A549 (cell line): Measurements from ENCODE around the gene NPW. TPM values are rescaled to one million over a fixed set of nuclear protein-coding genes. Genes with fewer than 3 reads are reported as not detected.
A peak's percentile ranks its signal among the peaks of the same experiment; 100 is the strongest.

Experiments
- ATOH8 ChIP-seq: fragments of 250-450 bp; sonication (Bioruptor Pico); IDR thresholded peaks from 2 replicates; pipeline ENCODE4 v1.5.0; 2020; ENCODE audit warnings: low read depth, mild to moderate bottlenecking, moderate library complexity
- CEBPB ChIP-seq, 2 experiments: fragments of >200 bp in 1 of 2; sonication (Bioruptor Twin) in 1 of 2; formaldehyde crosslinking in 1 of 2; IDR thresholded peaks; 2 replicates each; pipeline ENCODE4 v1.6.1; 2012 to 2016
- CHD4 ChIP-seq: fragments of 200-600 bp; sonication (generic); IDR thresholded peaks from 2 replicates; pipeline ENCODE4 v1.6.1; 2016; ENCODE audit warnings: antibody characterized with exemption, mild to moderate bottlenecking, borderline replicate concordance
- E2F6 ChIP-seq: IDR thresholded peaks from 2 replicates; pipeline ENCODE4 v1.6.1; 2012; ENCODE audit warnings: low read depth, borderline replicate concordance
- EHMT2 ChIP-seq: fragments of 200-600 bp; sonication (generic); IDR thresholded peaks from 2 replicates; pipeline ENCODE4 v1.6.1; 2016; ENCODE audit warnings: antibody characterized with exemption, low read depth, mild to moderate bottlenecking, moderate library complexity
- ELK1 ChIP-seq: fragments of 150-350 bp; IDR thresholded peaks from 2 replicates; pipeline ENCODE4 v1.6.1; 2014; ENCODE audit warnings: low read depth, mild to moderate bottlenecking, low read length
- EP300 ChIP-seq, 2 experiments: fragments of >200 bp; sonication (Bioruptor Twin); formaldehyde crosslinking; IDR thresholded peaks; 2 replicates in 1 of 2; 3 replicates in 1 of 2; pipeline ENCODE4 v1.6.1; 2016 to 2017
- ESRRA ChIP-seq: fragments of 150-350 bp; IDR thresholded peaks from 2 replicates; pipeline ENCODE4 v1.6.1; 2014; ENCODE audit warnings: mild to moderate bottlenecking, low read length, borderline replicate concordance
- GATA3 ChIP-seq: IDR thresholded peaks from 2 replicates; pipeline ENCODE4 v1.6.1; 2012; ENCODE audit warnings: borderline replicate concordance
- HOXA7 ChIP-seq: fragments of 250-450 bp; sonication (Bioruptor Pico); IDR thresholded peaks from 2 replicates; pipeline ENCODE4 v1.5.0; 2020; ENCODE audit warnings: mild to moderate bottlenecking, moderate library complexity
- HOXB13 ChIP-seq: fragments of 250-450 bp; sonication (Bioruptor Pico); IDR thresholded peaks from 2 replicates; pipeline ENCODE4 v1.5.0; 2020; ENCODE audit warnings: low read depth, mild to moderate bottlenecking, moderate library complexity
- HOXB5 ChIP-seq: fragments of 250-450 bp; sonication (Bioruptor Pico); IDR thresholded peaks from 2 replicates; pipeline ENCODE4 v1.5.0; 2020; ENCODE audit warnings: mild to moderate bottlenecking, moderate library complexity
- JUN ChIP-seq, 2 experiments: fragments of >200 bp; sonication (Bioruptor Twin); formaldehyde crosslinking; IDR thresholded peaks; 2 replicates in 1 of 2; 3 replicates in 1 of 2; pipeline ENCODE4 v1.6.1; 2016 to 2017
- JUNB ChIP-seq: fragments of >200 bp; sonication (Bioruptor Twin); formaldehyde crosslinking; IDR thresholded peaks from 2 replicates; pipeline ENCODE4 v1.6.1; 2016
- KDM1A ChIP-seq: fragments of 200-600 bp; sonication (generic); IDR thresholded peaks from 2 replicates; pipeline ENCODE4 v1.6.1; 2016; ENCODE audit warnings: low read depth, mild to moderate bottlenecking
- MAFK ChIP-seq: fragments of 450-650 bp; IDR thresholded peaks from 2 replicates; pipeline ENCODE4 v1.6.1; 2014; ENCODE audit not compliant: partially characterized antibody
- MAX ChIP-seq: IDR thresholded peaks from 2 replicates; pipeline ENCODE4 v1.6.1; 2012
- MAZ ChIP-seq: fragments of 150-350 bp; IDR thresholded peaks from 2 replicates; pipeline ENCODE4 v1.6.1; 2014; ENCODE audit warnings: antibody characterized with exemption, low read depth, low read length, borderline replicate concordance
- NFE2L2 ChIP-seq: fragments of 150-350 bp; conservative IDR thresholded peaks from 2 replicates; pipeline ENCODE4 v1.6.1; 2014; ENCODE audit warnings: low read length
- NPAS2 ChIP-seq: fragments of 250-450 bp; sonication (Bioruptor Pico); IDR thresholded peaks from 2 replicates; pipeline ENCODE4 v1.8.0; 2022; ENCODE audit warnings: mild to moderate bottlenecking, moderate library complexity, borderline replicate concordance
- PHF8 ChIP-seq: fragments of 200-600 bp; sonication (generic); IDR thresholded peaks from 2 replicates; pipeline ENCODE4 v1.6.1; 2016; ENCODE audit warnings: low read depth, mild to moderate bottlenecking, antibody characterized with exemption, moderate library complexity, borderline replicate concordance
- POLR2AphosphoS2 ChIP-seq: conservative IDR thresholded peaks from 2 replicates; pipeline ENCODE4 v1.6.1; 2012; ENCODE audit warnings: low read length, improper control_type of control experiment, inconsistent platforms
- RAD21 ChIP-seq, 2 experiments: fragments of >200 bp in 1 of 2; sonication (Bioruptor Twin) in 1 of 2; formaldehyde crosslinking in 1 of 2; IDR thresholded peaks in 1 of 2; conservative IDR thresholded peaks in 1 of 2; 2 replicates in 1 of 2; 3 replicates in 1 of 2; pipeline ENCODE4 v1.6.1; 2012 to 2018; ENCODE audit warnings: inconsistent platforms in 1 of 2
- RARB ChIP-seq: fragments of 250-450 bp; sonication (Bioruptor Pico); IDR thresholded peaks from 2 replicates; pipeline ENCODE4 v1.8.0; 2021; ENCODE audit warnings: mild to moderate bottlenecking, moderate library complexity
- RFX5 ChIP-seq: fragments of 450-650 bp; IDR thresholded peaks from 2 replicates; pipeline ENCODE4 v1.7.1; 2014; ENCODE audit warnings: antibody characterized with exemption, mild to moderate bottlenecking, moderate library complexity
- RNF2 ChIP-seq: fragments of 200-600 bp; sonication (generic); IDR thresholded peaks from 2 replicates; pipeline ENCODE4 v1.6.1; 2016; ENCODE audit warnings: low read depth, mild to moderate bottlenecking, antibody characterized with exemption, moderate library complexity, borderline replicate concordance
- SMC3 ChIP-seq: fragments of >200 bp; sonication (Bioruptor Twin); formaldehyde crosslinking; IDR thresholded peaks from 3 replicates; pipeline ENCODE4 v1.6.1; 2018; ENCODE audit warnings: inconsistent platforms
- SREBF2 ChIP-seq: fragments of 450-650 bp; IDR thresholded peaks from 2 replicates; pipeline ENCODE4 v1.6.1; 2014; ENCODE audit warnings: mild to moderate bottlenecking, moderate library complexity
- TFCP2L1 ChIP-seq: fragments of 250-450 bp; sonication (Bioruptor Pico); IDR thresholded peaks from 2 replicates; pipeline ENCODE4 v1.5.0; 2021; ENCODE audit warnings: mild to moderate bottlenecking
- ZC3H11A ChIP-seq: fragments of 450-650 bp; IDR thresholded peaks from 2 replicates; pipeline ENCODE4 v1.6.1; 2014; ENCODE audit warnings: antibody characterized with exemption, mild to moderate bottlenecking
- ZNF302 ChIP-seq: fragments of 250-450 bp; sonication (Bioruptor Pico); IDR thresholded peaks from 2 replicates; pipeline ENCODE4 v1.9.0; 2021; ENCODE audit warnings: inconsistent platforms, mild to moderate bottlenecking, moderate library complexity
- polyA plus RNA-seq, 4 experiments: library from polyadenylated mRNA; depleted of rRNA in 3 of 4; stranded (reverse); fragments of >200 nt; fragmentation: RNase III in 1 of 4; extraction: RNeasy Plus Mini Kit Qiagen cat#74134 plus additional on column Dnase treatment in 1 of 4; gene quantifications; 2 replicates in 3 of 4; 3 replicates in 1 of 4; pipeline ENCODE4 v1.2.3, GENCODE V29; 2011 to 2017
- TF ChIP-seq, protein P1 (sequence below): fragments of 200-600 bp; sonication (generic); IDR thresholded peaks from 2 replicates; pipeline ENCODE4 v1.6.1; 2016; ENCODE audit warnings: antibody characterized with exemption, mild to moderate bottlenecking, moderate library complexity
- TF ChIP-seq, protein P2 (sequence below): fragments of 250-450 bp; sonication (Bioruptor Pico); IDR thresholded peaks from 2 replicates; pipeline ENCODE4 v1.5.0; 2021; ENCODE audit warnings: mild to moderate bottlenecking, moderate library complexity, borderline replicate concordance
- TF ChIP-seq, protein P3 (sequence below): fragments of >200 bp; sonication (Bioruptor Twin); formaldehyde crosslinking; IDR thresholded peaks from 2 replicates; pipeline ENCODE4 v1.6.1; 2016

Gene NPW
- polyA plus RNA-seq, 2 of the 4 experiments (the other 2 are of a cell fraction) = 0.26 to 1.0 TPM

- TF ChIP-seq, protein P1, sequence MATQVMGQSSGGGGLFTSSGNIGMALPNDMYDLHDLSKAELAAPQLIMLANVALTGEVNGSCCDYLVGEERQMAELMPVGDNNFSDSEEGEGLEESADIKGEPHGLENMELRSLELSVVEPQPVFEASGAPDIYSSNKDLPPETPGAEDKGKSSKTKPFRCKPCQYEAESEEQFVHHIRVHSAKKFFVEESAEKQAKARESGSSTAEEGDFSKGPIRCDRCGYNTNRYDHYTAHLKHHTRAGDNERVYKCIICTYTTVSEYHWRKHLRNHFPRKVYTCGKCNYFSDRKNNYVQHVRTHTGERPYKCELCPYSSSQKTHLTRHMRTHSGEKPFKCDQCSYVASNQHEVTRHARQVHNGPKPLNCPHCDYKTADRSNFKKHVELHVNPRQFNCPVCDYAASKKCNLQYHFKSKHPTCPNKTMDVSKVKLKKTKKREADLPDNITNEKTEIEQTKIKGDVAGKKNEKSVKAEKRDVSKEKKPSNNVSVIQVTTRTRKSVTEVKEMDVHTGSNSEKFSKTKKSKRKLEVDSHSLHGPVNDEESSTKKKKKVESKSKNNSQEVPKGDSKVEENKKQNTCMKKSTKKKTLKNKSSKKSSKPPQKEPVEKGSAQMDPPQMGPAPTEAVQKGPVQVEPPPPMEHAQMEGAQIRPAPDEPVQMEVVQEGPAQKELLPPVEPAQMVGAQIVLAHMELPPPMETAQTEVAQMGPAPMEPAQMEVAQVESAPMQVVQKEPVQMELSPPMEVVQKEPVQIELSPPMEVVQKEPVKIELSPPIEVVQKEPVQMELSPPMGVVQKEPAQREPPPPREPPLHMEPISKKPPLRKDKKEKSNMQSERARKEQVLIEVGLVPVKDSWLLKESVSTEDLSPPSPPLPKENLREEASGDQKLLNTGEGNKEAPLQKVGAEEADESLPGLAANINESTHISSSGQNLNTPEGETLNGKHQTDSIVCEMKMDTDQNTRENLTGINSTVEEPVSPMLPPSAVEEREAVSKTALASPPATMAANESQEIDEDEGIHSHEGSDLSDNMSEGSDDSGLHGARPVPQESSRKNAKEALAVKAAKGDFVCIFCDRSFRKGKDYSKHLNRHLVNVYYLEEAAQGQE = no peak
- TF ChIP-seq, protein P2, sequence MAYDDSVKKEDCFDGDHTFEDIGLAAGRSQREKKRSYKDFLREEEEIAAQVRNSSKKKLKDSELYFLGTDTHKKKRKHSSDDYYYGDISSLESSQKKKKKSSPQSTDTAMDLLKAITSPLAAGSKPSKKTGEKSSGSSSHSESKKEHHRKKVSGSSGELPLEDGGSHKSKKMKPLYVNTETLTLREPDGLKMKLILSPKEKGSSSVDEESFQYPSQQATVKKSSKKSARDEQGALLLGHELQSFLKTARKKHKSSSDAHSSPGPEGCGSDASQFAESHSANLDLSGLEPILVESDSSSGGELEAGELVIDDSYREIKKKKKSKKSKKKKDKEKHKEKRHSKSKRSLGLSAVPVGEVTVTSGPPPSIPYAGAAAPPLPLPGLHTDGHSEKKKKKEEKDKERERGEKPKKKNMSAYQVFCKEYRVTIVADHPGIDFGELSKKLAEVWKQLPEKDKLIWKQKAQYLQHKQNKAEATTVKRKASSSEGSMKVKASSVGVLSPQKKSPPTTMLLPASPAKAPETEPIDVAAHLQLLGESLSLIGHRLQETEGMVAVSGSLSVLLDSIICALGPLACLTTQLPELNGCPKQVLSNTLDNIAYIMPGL (CRISPR knock-in tag) = no peak
- peak; percentile 70; the same call in 1 of the 2 replicates for TF ChIP-seq MAX
- peak; percentile 54; the same call in 1 of the 2 replicates for TF ChIP-seq GATA3
- no peak; a peak in 1 of 5 replicates for TF ChIP-seq RAD21 (conservative IDR thresholded peaks at IDR 0.05 in 1 of 2, IDR thresholded peaks at IDR 0.05 in 1 of 2)
- TF ChIP-seq, protein P3, sequence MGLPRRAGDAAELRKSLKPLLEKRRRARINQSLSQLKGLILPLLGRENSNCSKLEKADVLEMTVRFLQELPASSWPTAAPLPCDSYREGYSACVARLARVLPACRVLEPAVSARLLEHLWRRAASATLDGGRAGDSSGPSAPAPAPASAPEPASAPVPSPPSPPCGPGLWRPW = no peak
- TF ChIP-seq KDM1A = no peak
- no peak for TF ChIP-seq E2F6
- no peak for TF ChIP-seq ESRRA
- no peak for TF ChIP-seq NFE2L2
- 0 out of 2 replicates have a peak, but pooled peaks have one; percentile 53 for TF ChIP-seq MAZ
- TF ChIP-seq CHD4 = no peak
- TF ChIP-seq TFCP2L1 (CRISPR knock-in tag) = no peak; the same call in 1 of the 2 replicates
- TF ChIP-seq EP300 (IDR thresholded peaks at IDR 0.05) = peak in 1 of 2 experiments; percentile 44; a peak in 1 of 5 replicates
- TF ChIP-seq SMC3 = no peak; the same call in 2 of the 3 replicates
- no peak for TF ChIP-seq SREBF2
- no peak for TF ChIP-seq PHF8
- TF ChIP-seq EHMT2 = no peak
- TF ChIP-seq ATOH8 = no peak
- no peak for TF ChIP-seq HOXB13 (CRISPR knock-in tag)
- no peak for TF ChIP-seq MAFK
- no peak for TF ChIP-seq JUNB
- peak; percentile 28 to 63; a peak in 3 of 5 replicates for TF ChIP-seq JUN (IDR thresholded peaks at IDR 0.05)
- no peak for TF ChIP-seq ZNF302 (CRISPR knock-in tag)
- TF ChIP-seq ZC3H11A = no peak
- 0 out of 2 replicates have a peak, but pooled peaks have one; percentile 67 for TF ChIP-seq HOXB5
- TF ChIP-seq CEBPB (IDR thresholded peaks at IDR 0.05) = no peak
- no peak for TF ChIP-seq ELK1
- TF ChIP-seq RFX5 = no peak
- no peak for TF ChIP-seq POLR2AphosphoS2
- TF ChIP-seq RNF2 = no peak
- TF ChIP-seq RARB (CRISPR knock-in tag) = no peak
- TF ChIP-seq HOXA7 (CRISPR knock-in tag) = no peak
- TF ChIP-seq NPAS2 (CRISPR knock-in tag) = no peak
These were observed 16.0 kb downstream of the NPW start (continued) for GRCh38 chr16:2035431-2036199.
